ENCODE results near the gene INPP1.

DNA sequence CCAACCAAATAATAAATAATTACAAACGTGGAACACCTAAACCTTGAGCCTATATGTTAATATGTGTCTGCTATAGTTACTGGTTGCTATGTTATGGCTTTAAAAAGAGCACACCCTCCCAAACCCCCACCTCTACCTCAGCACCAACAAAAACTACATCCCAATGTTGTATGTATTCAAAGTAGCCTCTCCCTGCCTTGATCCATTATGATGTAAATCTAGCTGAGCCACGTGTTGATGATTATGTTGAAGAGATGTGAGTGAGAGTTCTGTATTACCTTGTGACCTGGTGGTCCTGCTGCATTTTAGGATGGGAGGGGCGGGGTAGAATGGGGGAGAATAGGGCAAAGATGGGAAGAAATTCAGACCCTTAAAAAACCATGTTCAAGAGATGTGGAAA lies 69.6 kb downstream of the INPP1 start:
- TF ChIP-seq, protein P1, sequence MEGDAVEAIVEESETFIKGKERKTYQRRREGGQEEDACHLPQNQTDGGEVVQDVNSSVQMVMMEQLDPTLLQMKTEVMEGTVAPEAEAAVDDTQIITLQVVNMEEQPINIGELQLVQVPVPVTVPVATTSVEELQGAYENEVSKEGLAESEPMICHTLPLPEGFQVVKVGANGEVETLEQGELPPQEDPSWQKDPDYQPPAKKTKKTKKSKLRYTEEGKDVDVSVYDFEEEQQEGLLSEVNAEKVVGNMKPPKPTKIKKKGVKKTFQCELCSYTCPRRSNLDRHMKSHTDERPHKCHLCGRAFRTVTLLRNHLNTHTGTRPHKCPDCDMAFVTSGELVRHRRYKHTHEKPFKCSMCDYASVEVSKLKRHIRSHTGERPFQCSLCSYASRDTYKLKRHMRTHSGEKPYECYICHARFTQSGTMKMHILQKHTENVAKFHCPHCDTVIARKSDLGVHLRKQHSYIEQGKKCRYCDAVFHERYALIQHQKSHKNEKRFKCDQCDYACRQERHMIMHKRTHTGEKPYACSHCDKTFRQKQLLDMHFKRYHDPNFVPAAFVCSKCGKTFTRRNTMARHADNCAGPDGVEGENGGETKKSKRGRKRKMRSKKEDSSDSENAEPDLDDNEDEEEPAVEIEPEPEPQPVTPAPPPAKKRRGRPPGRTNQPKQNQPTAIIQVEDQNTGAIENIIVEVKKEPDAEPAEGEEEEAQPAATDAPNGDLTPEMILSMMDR (conservative IDR thresholded peaks at IDR 0.05), result no peak
- TF ChIP-seq ZFX (IDR thresholded peaks at IDR 0.05), result no peak

All from C4-2B (cell line).